Kidney epithelial cell (primary cell): Measurements from ENCODE around the gene UNC5C. TPM values are rescaled to one million over a fixed set of nuclear protein-coding genes. Genes with fewer than 3 reads are reported as not detected.
A peak's percentile ranks its signal among the peaks of the same experiment; 100 is the strongest.

Source experiments
- DNase-seq: peaks from one replicate; pipeline ENCODE4 v3.0.0-alpha.2; 2010; ENCODE audit warnings: low read depth
- H3K27me3 ChIP-seq: 2 replicates; pipeline ENCODE4 v1.6.0; 2011; ENCODE audit warnings: low read length; ENCODE audit not compliant: control insufficient read depth, insufficient read depth
- H3K36me3 ChIP-seq: 2 replicates; pipeline ENCODE4 v1.5.1; 2011; ENCODE audit warnings: low read length; ENCODE audit not compliant: control insufficient read depth, insufficient read depth
- H3K4me3 ChIP-seq: 2 replicates; pipeline ENCODE4 v1.5.1; 2011; ENCODE audit warnings: low read depth, mild to moderate bottlenecking, control low read depth, low read length
- total RNA-seq: library from RNA; depleted of rRNA; stranded (reverse); fragments of >200 nt; gene quantifications from 2 replicates; pipeline ENCODE4 v1.2.3, GENCODE V29; 2015
- TF ChIP-seq, protein P1 (sequence below): IDR thresholded peaks from 2 replicates; pipeline ENCODE4 v1.5.1; 2011; ENCODE audit warnings: mild to moderate bottlenecking, moderate library complexity, low read length, control low read depth, inconsistent platforms; ENCODE audit not compliant: insufficient read depth, poor library complexity, severe bottlenecking

The UNC5C gene
- total RNA-seq, 1 donor from 2014 or later: 2.8 TPM

GRCh38 chr4:95388911-95389310 lies 159.9 kb downstream of the UNC5C start:
- Histone ChIP-seq H3K27me3 (no peaks in the 10 kb centered on the region), H3K36me3 (no peaks in the 10 kb centered on the region), H3K4me3 (no peak overlapping the region)
- peak; percentile 42 for DNase-seq
- TF ChIP-seq, protein P1, sequence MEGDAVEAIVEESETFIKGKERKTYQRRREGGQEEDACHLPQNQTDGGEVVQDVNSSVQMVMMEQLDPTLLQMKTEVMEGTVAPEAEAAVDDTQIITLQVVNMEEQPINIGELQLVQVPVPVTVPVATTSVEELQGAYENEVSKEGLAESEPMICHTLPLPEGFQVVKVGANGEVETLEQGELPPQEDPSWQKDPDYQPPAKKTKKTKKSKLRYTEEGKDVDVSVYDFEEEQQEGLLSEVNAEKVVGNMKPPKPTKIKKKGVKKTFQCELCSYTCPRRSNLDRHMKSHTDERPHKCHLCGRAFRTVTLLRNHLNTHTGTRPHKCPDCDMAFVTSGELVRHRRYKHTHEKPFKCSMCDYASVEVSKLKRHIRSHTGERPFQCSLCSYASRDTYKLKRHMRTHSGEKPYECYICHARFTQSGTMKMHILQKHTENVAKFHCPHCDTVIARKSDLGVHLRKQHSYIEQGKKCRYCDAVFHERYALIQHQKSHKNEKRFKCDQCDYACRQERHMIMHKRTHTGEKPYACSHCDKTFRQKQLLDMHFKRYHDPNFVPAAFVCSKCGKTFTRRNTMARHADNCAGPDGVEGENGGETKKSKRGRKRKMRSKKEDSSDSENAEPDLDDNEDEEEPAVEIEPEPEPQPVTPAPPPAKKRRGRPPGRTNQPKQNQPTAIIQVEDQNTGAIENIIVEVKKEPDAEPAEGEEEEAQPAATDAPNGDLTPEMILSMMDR: no peak

GRCh38 chr4:95387719-95388118 lies 161.1 kb downstream of the UNC5C start:
- no peak for DNase-seq
- Histone ChIP-seq H3K4me3 (no peak overlapping the region), H3K27me3 (no peaks in the 10 kb centered on the region), H3K36me3 (no peaks in the 10 kb centered on the region)
- TF ChIP-seq, protein P1: no peak

GRCh38 chr4:95386410-95386809 lies 162.4 kb downstream of the UNC5C start:
- DNase-seq: no peak

DNA sequence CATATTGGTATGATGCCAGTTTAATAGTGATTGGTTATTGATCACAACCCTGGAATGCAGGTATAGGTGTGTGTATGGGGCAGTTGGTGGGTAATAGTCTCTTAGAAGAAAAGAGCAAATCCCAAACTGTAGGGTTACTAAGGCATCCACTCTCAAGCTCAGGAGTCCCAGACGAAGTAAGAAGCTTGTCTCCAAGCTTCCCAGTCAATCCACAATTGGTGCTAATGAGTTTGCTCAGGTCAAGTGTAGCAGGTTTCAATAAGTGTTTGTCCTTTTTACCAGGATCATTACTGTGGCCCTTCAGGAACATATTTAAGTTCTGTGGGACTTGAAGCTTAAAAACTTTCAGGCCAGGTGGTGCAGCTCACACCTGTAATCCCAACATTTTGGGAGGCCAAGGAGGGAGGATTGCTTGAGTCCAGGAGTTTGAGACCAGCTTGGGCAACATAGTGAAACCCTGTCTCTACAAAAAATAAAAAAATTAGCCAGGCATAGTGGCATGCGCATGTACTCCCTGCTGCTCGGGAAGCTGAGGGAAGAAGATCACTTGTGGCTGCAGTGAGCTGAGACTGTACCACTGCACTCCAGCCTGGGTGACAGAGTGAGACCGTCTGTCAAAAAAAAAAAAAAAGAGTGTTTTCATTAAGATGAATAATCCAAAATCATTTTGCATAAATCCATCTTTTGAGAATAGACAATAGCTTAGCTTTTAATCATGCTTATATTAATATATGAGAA lies 166.8 kb downstream of the UNC5C start:
- Histone ChIP-seq H3K36me3 (no peaks in the 10 kb centered on the region), H3K4me3 (no peak overlapping the region), H3K27me3 (no peaks in the 10 kb centered on the region)
- TF ChIP-seq, protein P1: no peak
- DNase-seq: no peak

More at GRCh38 chr4:95386410-95386809, 162.4 kb downstream of the UNC5C start:
- Histone ChIP-seq H3K4me3 (no peak overlapping the region), H3K36me3 (no peaks in the 10 kb centered on the region), H3K27me3 (no peaks in the 10 kb centered on the region)
- TF ChIP-seq, protein P1: no peak

GRCh38 chr4:95379633-95380032 lies 169.1 kb downstream of the UNC5C start:
- H3K4me3 ChIP-seq: no peak overlapping the region
- no peaks in the 10 kb centered on the region for H3K36me3 ChIP-seq
- TF ChIP-seq, protein P1: no peak
- DNase-seq: no peak
- H3K27me3 ChIP-seq: no peaks in the 10 kb centered on the region

- TF ChIP-seq, protein P1: no peak
- no peak overlapping the region for H3K4me3 ChIP-seq
- no peaks in the 10 kb centered on the region for H3K36me3 ChIP-seq
- no peak for DNase-seq
- no peaks in the 10 kb centered on the region for H3K27me3 ChIP-seq
These were observed 171.3 kb downstream of the UNC5C start for GRCh38 chr4:95377366-95377900.
